Right lobe of liver (tissue), 4 donors: ENCODE data around the gene RAD50.

ENCODE experiments used
- POLR2A ChIP-seq: fragments of 450-650 bp; IDR thresholded peaks from one replicate; pipeline ENCODE4 v1.6.1; 2017; ENCODE audit warnings: antibody characterized with exemption, mild to moderate bottlenecking
- TF ChIP-seq, protein P1 (sequence below), 4 donors: fragments of 200-600 bp in 3 of 4; fragments of 450-650 bp in 1 of 4; IDR thresholded peaks; one replicate each; pipeline versions ENCODE4 v1.5.1 to v1.8.0; 2016 to 2022; ENCODE audit warnings: antibody characterized with exemption in 4 of 4, mild to moderate bottlenecking in 2 of 4
- donor health status: DM: no; HTN: no; CAD: no.
- donor health status: DM: no; HTN: no; CAD: no.
- donor health status: DM: no; HTN: yes; CAD: no.

DNA sequence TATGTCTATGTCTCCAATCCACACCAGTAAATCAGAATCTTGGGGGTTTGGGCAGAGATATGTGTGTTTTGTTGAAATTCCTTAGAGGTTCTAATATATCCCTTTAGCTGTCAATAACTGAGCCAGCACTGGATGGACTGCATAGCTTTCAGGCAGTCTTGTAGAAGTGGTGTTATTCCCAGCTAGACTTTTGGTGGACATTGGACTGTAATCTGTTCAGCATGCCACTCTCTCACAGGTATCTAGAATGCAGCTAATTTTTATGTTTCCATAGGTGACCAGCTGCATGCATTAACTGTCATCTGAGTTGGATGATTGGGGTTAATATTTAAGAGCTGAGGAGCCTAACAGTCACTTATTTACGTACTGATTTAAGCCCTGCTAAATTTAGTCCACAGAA, 56.1 kb downstream of the RAD50 start:
- TF ChIP-seq, protein P1, sequence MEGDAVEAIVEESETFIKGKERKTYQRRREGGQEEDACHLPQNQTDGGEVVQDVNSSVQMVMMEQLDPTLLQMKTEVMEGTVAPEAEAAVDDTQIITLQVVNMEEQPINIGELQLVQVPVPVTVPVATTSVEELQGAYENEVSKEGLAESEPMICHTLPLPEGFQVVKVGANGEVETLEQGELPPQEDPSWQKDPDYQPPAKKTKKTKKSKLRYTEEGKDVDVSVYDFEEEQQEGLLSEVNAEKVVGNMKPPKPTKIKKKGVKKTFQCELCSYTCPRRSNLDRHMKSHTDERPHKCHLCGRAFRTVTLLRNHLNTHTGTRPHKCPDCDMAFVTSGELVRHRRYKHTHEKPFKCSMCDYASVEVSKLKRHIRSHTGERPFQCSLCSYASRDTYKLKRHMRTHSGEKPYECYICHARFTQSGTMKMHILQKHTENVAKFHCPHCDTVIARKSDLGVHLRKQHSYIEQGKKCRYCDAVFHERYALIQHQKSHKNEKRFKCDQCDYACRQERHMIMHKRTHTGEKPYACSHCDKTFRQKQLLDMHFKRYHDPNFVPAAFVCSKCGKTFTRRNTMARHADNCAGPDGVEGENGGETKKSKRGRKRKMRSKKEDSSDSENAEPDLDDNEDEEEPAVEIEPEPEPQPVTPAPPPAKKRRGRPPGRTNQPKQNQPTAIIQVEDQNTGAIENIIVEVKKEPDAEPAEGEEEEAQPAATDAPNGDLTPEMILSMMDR (IDR thresholded peaks at IDR 0.05): no peak
- no peak for TF ChIP-seq POLR2A
